AG04450 (cell line): ENCODE data around the gene EIF2B2. TPM values are rescaled to one million over a fixed set of nuclear protein-coding genes. Genes with fewer than 3 reads are reported as not detected.

ENCODE experiments used
- CTCF ChIA-PET: fragments of 300-600, 350-600 bp; formaldehyde crosslinking; extraction: SDS; loops from one replicate; lab custom pipeline; 2022; ENCODE audit warnings: antibody characterized with exemption, inconsistent platforms; lab: Charles Lee
- POLR2A ChIA-PET: fragments of 350-600 bp; formaldehyde crosslinking; extraction: SDS; loops from one replicate; lab custom pipeline; 2021; ENCODE audit warnings: antibody characterized with exemption, inconsistent platforms; lab: Yijun Ruan, JAX
- DNase-seq: peaks from one replicate; pipeline ENCODE4 v3.0.0-alpha.2; 2011; ENCODE audit warnings: low read depth, low spot score
- H3K27ac ChIP-seq: one replicate; pipeline ENCODE4 v1.5.1; 2012; ENCODE audit warnings: low read depth, low read length, control low read depth
- H3K27me3 ChIP-seq: one replicate; pipeline ENCODE4 v1.6.0; 2012; ENCODE audit warnings: low read length; ENCODE audit not compliant: control insufficient read depth, insufficient read depth
- H3K4me3 ChIP-seq: 2 replicates; pipeline ENCODE4 v1.5.1; 2011; ENCODE audit warnings: mild to moderate bottlenecking, low read depth, low read length, control low read depth
- H3K9me3 ChIP-seq: 2 replicates; pipeline ENCODE4 v1.5.1; 2012; ENCODE audit warnings: low read length; ENCODE audit not compliant: control insufficient read depth, insufficient read depth
- CTCF ChIP-seq: IDR thresholded peaks from 2 replicates; pipeline ENCODE4 v1.5.1; 2011; ENCODE audit warnings: low read depth, low read length, control low read depth, inconsistent platforms
- polyA plus RNA-seq: library from polyadenylated mRNA; depleted of rRNA; stranded (reverse); fragments of >200 nt; gene quantifications from 2 replicates; pipeline ENCODE4 v1.2.3, GENCODE V29; 2011

The EIF2B2 gene
- polyA plus RNA-seq, 1 experiment = 82.5 TPM

GRCh38 chr14:74980731-74981461 lies 21.8 kb upstream of the EIF2B2 start:
- Histone ChIP-seq H3K9me3 (no peaks in the 10 kb centered on the region; the same call in 1 of the 2 replicates), H3K27ac (no peak overlapping the region), H3K4me3 (no peak overlapping the region), H3K27me3 (peaks cover 2% of the 10 kb centered on the region)
- CTCF ChIA-PET = interaction anchor here (1.0 to 1.7 kb wide), 2 partner anchors 42 to 107 kb away, joined by 3 to 5 read pairs; no protein-coding TSS in a partner anchor
- POLR2A ChIA-PET = interaction anchor here (0.6 to 0.7 kb wide), 2 partner anchors 22 to 278 kb away, joined by 4 to 8 read pairs; partner anchors contain the start of gene EIF2B2
- DNase-seq = no peak
- TF ChIP-seq CTCF = 0 out of 2 replicates have a peak, but pooled peaks have one; percentile 6

- ChIA-PET CTCF (interaction anchor here (1.7 kb wide), 1 partner anchor 42 kb away, joined by 3 read pairs; no protein-coding TSS in a partner anchor), POLR2A (interaction anchor here (0.6 to 0.7 kb wide), 2 partner anchors 21 to 277 kb away, joined by 4 to 8 read pairs; partner anchors contain the start of gene EIF2B2)
- TF ChIP-seq CTCF = no peak
- Histone ChIP-seq H3K27ac (no peak overlapping the region), H3K4me3 (no peak overlapping the region), H3K27me3 (peaks cover 1% of the 10 kb centered on the region), H3K9me3 (no peaks in the 10 kb centered on the region; the same call in 1 of the 2 replicates)
- no peak for DNase-seq
Measured at GRCh38 chr14:74981462-74981782, 21.3 kb upstream of the EIF2B2 start.

GRCh38 chr14:74981833-74982232 lies 20.9 kb upstream of the EIF2B2 start:
- DNase-seq = no peak
- Histone ChIP-seq H3K27ac (no peak overlapping the region), H3K4me3 (no peak overlapping the region), H3K27me3 (no peaks in the 10 kb centered on the region), H3K9me3 (no peaks in the 10 kb centered on the region; the same call in 1 of the 2 replicates)
- CTCF ChIA-PET = no interaction called here
- TF ChIP-seq CTCF = no peak
- POLR2A ChIA-PET = interaction anchor here (0.5 to 0.7 kb wide), 4 partner anchors 21 to 285 kb away, joined by 4 to 9 read pairs (median 7); partner anchors contain the start of gene EIF2B2

- ChIA-PET CTCF (no interaction called here), POLR2A (no interaction called here)
- no peaks in the 10 kb centered on the region; the same call in 1 of the 2 replicates for H3K9me3 ChIP-seq
- H3K27me3 ChIP-seq = no peaks in the 10 kb centered on the region
- no peak overlapping the region for H3K27ac ChIP-seq
- H3K4me3 ChIP-seq = no peak overlapping the region
- DNase-seq = no peak
- no peak for TF ChIP-seq CTCF
Measured at GRCh38 chr14:74982661-74983060, 20.1 kb upstream of the EIF2B2 start.

- no peak for DNase-seq
- ChIA-PET POLR2A (interaction anchor here (0.7 kb wide), 1 partner anchor 50 kb away, joined by 3 read pairs; no protein-coding TSS in a partner anchor), CTCF (no interaction called here)
- no peak for TF ChIP-seq CTCF
- Histone ChIP-seq H3K27me3 (no peaks in the 10 kb centered on the region), H3K27ac (no peak overlapping the region), H3K9me3 (no peaks in the 10 kb centered on the region; the same call in 1 of the 2 replicates), H3K4me3 (no peak overlapping the region)
Measured at GRCh38 chr14:74983343-74983742, 19.4 kb upstream of the EIF2B2 start.
